Endothelial cell (in vitro differentiated cells): ENCODE measurements around the gene DCAF12. TPM values are rescaled to one million over a fixed set of nuclear protein-coding genes. Genes with fewer than 3 reads are reported as not detected.
"Not testable (repeated sequence)": the region's sequence is repeated elsewhere in the genome, so short reads cannot be mapped to it uniquely, and the experiment has no call there.

Source experiments
- DNase-seq: peaks from one replicate; pipeline ENCODE4 v3.0.0; 2021; ENCODE audit warnings: low spot score
- H3K27ac Mint-ChIP-seq: one replicate; pipeline ENCODE4 v1.8.0; 2021; ENCODE audit warnings: mixed read lengths, inconsistent platforms; ENCODE audit not compliant: unreplicated experiment
- H3K27me3 Mint-ChIP-seq: one replicate; pipeline ENCODE4 v1.8.0; 2021; ENCODE audit warnings: mild to moderate bottlenecking, moderate library complexity, mixed read lengths, inconsistent platforms; ENCODE audit not compliant: unreplicated experiment
- H3K36me3 Mint-ChIP-seq: one replicate; pipeline ENCODE4 v1.8.0; 2021; ENCODE audit warnings: mild to moderate bottlenecking, low read depth, mixed read lengths, inconsistent platforms; ENCODE audit not compliant: unreplicated experiment
- H3K4me1 Mint-ChIP-seq: one replicate; pipeline ENCODE4 v1.8.0; 2021; ENCODE audit warnings: mild to moderate bottlenecking, mixed read lengths, inconsistent platforms; ENCODE audit not compliant: unreplicated experiment
- H3K4me3 Mint-ChIP-seq: one replicate; pipeline ENCODE4 v1.8.0; 2021; ENCODE audit warnings: mild to moderate bottlenecking, mixed read lengths, inconsistent platforms; ENCODE audit not compliant: unreplicated experiment
- H3K9me3 Mint-ChIP-seq: one replicate; pipeline ENCODE4 v1.8.0; 2021; ENCODE audit warnings: mixed read lengths, inconsistent platforms; ENCODE audit not compliant: unreplicated experiment
- CTCF ChIP-seq: fragments of 200-600 bp; sonication (generic); IDR thresholded peaks from one replicate; pipeline ENCODE4 v1.5.0; 2021; ENCODE audit warnings: antibody characterized with exemption; ENCODE audit not compliant: unreplicated experiment
- total RNA-seq: library from RNA; stranded (reverse); fragmentation: NEBNext Ultra II Directional; extraction: Animal tissue kit (Norgen Biotek cat#: 25700); gene quantifications from one replicate; pipeline ENCODE4 v1.2.1, GENCODE V29; 2021; ENCODE audit not compliant: unreplicated experiment

DCAF12 gene
- total RNA-seq, 1 donor from 2014 or later, result 47.3 TPM

GRCh38 chr9:34047864-34048726 lies 78.4 kb downstream of the DCAF12 start:
- no peaks in the 10 kb centered on the region for H3K9me3 Mint-ChIP-seq
- peaks cover 20% of the 10 kb centered on the region for H3K27me3 Mint-ChIP-seq
- peak; percentile 41 for DNase-seq
- peak overlapping the region; percentile 99 for H3K4me3 Mint-ChIP-seq
- peaks cover 13% of the 10 kb centered on the region for H3K36me3 Mint-ChIP-seq
- peak overlapping the region; percentile 100 for H3K27ac Mint-ChIP-seq
- no peak for TF ChIP-seq CTCF
- H3K4me1 Mint-ChIP-seq, result peaks cover 40% of the 10 kb centered on the region

- peak overlapping the region; percentile 100 for H3K27ac Mint-ChIP-seq
- DNase-seq, result peak; percentile 34
- peak overlapping the region; percentile 99 for H3K4me3 Mint-ChIP-seq
- TF ChIP-seq CTCF, result no peak
- H3K36me3 Mint-ChIP-seq, result peaks cover 13% of the 10 kb centered on the region
- peaks cover 40% of the 10 kb centered on the region for H3K4me1 Mint-ChIP-seq
- peaks cover 20% of the 10 kb centered on the region for H3K27me3 Mint-ChIP-seq
- no peaks in the 10 kb centered on the region for H3K9me3 Mint-ChIP-seq
Measured at GRCh38 chr9:34046784-34047379, 79.6 kb downstream of the DCAF12 start.

GRCh38 chr9:34045903-34046302 lies 80.6 kb downstream of the DCAF12 start:
- Mint-ChIP-seq H3K27ac (peak overlapping the region; percentile 100), H3K36me3 (peaks cover 13% of the 10 kb centered on the region), H3K9me3 (no peaks in the 10 kb centered on the region), H3K27me3 (peaks cover 16% of the 10 kb centered on the region), H3K4me1 (peaks cover 40% of the 10 kb centered on the region), H3K4me3 (peak overlapping the region; percentile 99)
- DNase-seq, result no peak
- no peak for TF ChIP-seq CTCF

- H3K27me3 Mint-ChIP-seq, DNase-seq, H3K27ac Mint-ChIP-seq, H3K4me3 Mint-ChIP-seq, H3K9me3 Mint-ChIP-seq: not testable (repeated sequence)
- H3K4me1 Mint-ChIP-seq, result peaks cover 16% of the 10 kb centered on the region
- H3K36me3 Mint-ChIP-seq, result peaks cover 11% of the 10 kb centered on the region
Measured at GRCh38 chr9:34042074-34042473, 84.4 kb downstream of the DCAF12 start.

- H3K27me3 Mint-ChIP-seq, H3K4me1 Mint-ChIP-seq, H3K36me3 Mint-ChIP-seq, H3K4me3 Mint-ChIP-seq, H3K27ac Mint-ChIP-seq, DNase-seq, H3K9me3 Mint-ChIP-seq: not testable (repeated sequence)
Measured at GRCh38 chr9:34038851-34039250, 87.6 kb downstream of the DCAF12 start.

GRCh38 chr9:34037626-34038025 lies 88.9 kb downstream of the DCAF12 start:
- TF ChIP-seq CTCF, result no peak
- no peaks in the 10 kb centered on the region for H3K9me3 Mint-ChIP-seq
- H3K27me3 Mint-ChIP-seq, result no peaks in the 10 kb centered on the region
- H3K4me3 Mint-ChIP-seq, result no peak overlapping the region
- H3K36me3 Mint-ChIP-seq, result peaks cover 5% of the 10 kb centered on the region
- DNase-seq, result no peak
- peaks cover 3% of the 10 kb centered on the region for H3K4me1 Mint-ChIP-seq
- H3K27ac Mint-ChIP-seq, result peak overlapping the region; percentile 36
